Neuronal stem cell (in vitro differentiated cells): ENCODE measurements around the gene SRCAP.
A peak's percentile ranks its signal among the peaks of the same experiment; 100 is the strongest.

Experiments used
- DNase-seq: peaks from one replicate; pipeline ENCODE4 v3.0.0-alpha.2; 2013; ENCODE audit warnings: low spot score
- H2AFZ ChIP-seq: one replicate; pipeline ENCODE4 v1.6.1; 2013; ENCODE audit warnings: mild to moderate bottlenecking, low read length, inconsistent platforms
- H2AK5ac ChIP-seq: 2 replicates; pipeline ENCODE4 v1.6.1; 2013; ENCODE audit warnings: low read depth, mild to moderate bottlenecking, inconsistent platforms, low read length, moderate library complexity, mixed read lengths
- H2BK120ac ChIP-seq: 2 replicates; pipeline ENCODE4 v1.6.1; 2013; ENCODE audit warnings: low read depth, mild to moderate bottlenecking, inconsistent platforms, low read length, moderate library complexity, mixed read lengths
- H2BK12ac ChIP-seq: one replicate; pipeline ENCODE4 v1.6.1; 2013; ENCODE audit warnings: low read length, inconsistent platforms
- H2BK15ac ChIP-seq: 2 replicates; pipeline ENCODE4 v1.6.1; 2013; ENCODE audit warnings: mild to moderate bottlenecking, low read length, inconsistent platforms, mixed read lengths
- H2BK5ac ChIP-seq: one replicate; pipeline ENCODE4 v1.6.1; 2013; ENCODE audit warnings: inconsistent platforms, mild to moderate bottlenecking, low read length, moderate library complexity
- H3K14ac ChIP-seq: one replicate; pipeline ENCODE4 v1.6.1; 2013; ENCODE audit warnings: low read length, inconsistent platforms
- H3K18ac ChIP-seq: 2 replicates; pipeline ENCODE4 v1.6.1; 2013; ENCODE audit warnings: low read length, inconsistent platforms
- H3K23ac ChIP-seq: 2 replicates; pipeline ENCODE4 v1.6.1; 2013; ENCODE audit warnings: low read depth, mild to moderate bottlenecking, mixed read lengths, low read length, inconsistent platforms; ENCODE audit not compliant: poor library complexity
- H3K27ac ChIP-seq: replicated peaks from 3 replicates; pipeline ENCODE4 v1.5.1; 2013; ENCODE audit warnings: low read length, inconsistent platforms
- H3K27me3 ChIP-seq, 3 experiments: 2 replicates each; pipeline ENCODE4 v1.6.1; 2013; ENCODE audit warnings: low read length in 3 of 3, mild to moderate bottlenecking in 2 of 3, inconsistent platforms in 1 of 3, low read depth in 1 of 3, mixed read lengths in 1 of 3, moderate library complexity in 1 of 3; ENCODE audit not compliant: control insufficient read depth in 3 of 3, insufficient read depth in 3 of 3
- H3K36me3 ChIP-seq, 2 donors: replicated peaks in 1 of 2; 2 replicates each; pipeline ENCODE4 v1.6.1; 2013; ENCODE audit warnings: low read length in 2 of 2; ENCODE audit not compliant: control insufficient read depth in 2 of 2, insufficient read depth in 2 of 2
- H3K4ac ChIP-seq: 2 replicates; pipeline ENCODE4 v1.6.1; 2013; ENCODE audit warnings: inconsistent platforms, mild to moderate bottlenecking, low read length, moderate library complexity
- H3K4me1 ChIP-seq, 2 donors: 1 replicate in 1 of 2; 2 replicates in 1 of 2; pipeline ENCODE4 v1.6.1; 2013; ENCODE audit warnings: low read length in 2 of 2, low read depth in 1 of 2; ENCODE audit not compliant: control insufficient read depth in 2 of 2, insufficient read depth in 1 of 2
- H3K4me2 ChIP-seq: one replicate; pipeline ENCODE4 v1.6.1; 2013; ENCODE audit warnings: mild to moderate bottlenecking, low read length, inconsistent platforms; ENCODE audit not compliant: insufficient read depth, poor library complexity, severe bottlenecking
- H3K4me3 ChIP-seq, 2 donors: 2 replicates each; pipeline ENCODE4 v1.5.1; 2013; ENCODE audit warnings: low read length in 2 of 2, mild to moderate bottlenecking in 2 of 2, inconsistent platforms in 1 of 2, moderate library complexity in 1 of 2
- H3K79me1 ChIP-seq: one replicate; pipeline ENCODE4 v1.6.1; 2013; ENCODE audit warnings: low read depth, mild to moderate bottlenecking, inconsistent platforms, low read length, moderate library complexity
- H3K9ac ChIP-seq: one replicate; pipeline ENCODE4 v1.6.1; 2013; ENCODE audit warnings: mild to moderate bottlenecking, low read depth, low read length, inconsistent platforms; ENCODE audit not compliant: poor library complexity
- H3K9me3 ChIP-seq, 2 donors: replicated peaks in 1 of 2; 2 replicates each; pipeline versions ENCODE3 to v1.6.1; 2013; ENCODE audit warnings: low read length in 2 of 2, mild to moderate bottlenecking in 2 of 2, inconsistent platforms in 1 of 2, low read depth in 1 of 2, mixed read lengths in 1 of 2, moderate library complexity in 1 of 2; ENCODE audit not compliant: control insufficient read depth in 2 of 2, insufficient read depth in 1 of 2
- H4K8ac ChIP-seq: one replicate; pipeline ENCODE4 v1.6.1; 2013; ENCODE audit warnings: low read depth, mild to moderate bottlenecking, inconsistent platforms, low read length, moderate library complexity
- H4K91ac ChIP-seq: one replicate; pipeline ENCODE4 v1.6.1; 2013; ENCODE audit warnings: low read length, low read depth, mild to moderate bottlenecking, inconsistent platforms; ENCODE audit not compliant: poor library complexity
- WGBS, 2 donors: extraction: QIAGEN DNeasy Blood & Tissue Kit; methylation state at CpG; one replicate each; pipeline ENCODE4 v1.1.7; 2013; ENCODE audit warnings: missing lambda C conversion rate in 2 of 2, mixed read lengths in 1 of 2; ENCODE audit not compliant: insufficient read length in 2 of 2, insufficient replicate concordance in 1 of 2; ENCODE audit errors: extremely low coverage in 2 of 2; 5-methylcytosine and 5-hydroxymethylcytosine counted together

SRCAP gene

DNA sequence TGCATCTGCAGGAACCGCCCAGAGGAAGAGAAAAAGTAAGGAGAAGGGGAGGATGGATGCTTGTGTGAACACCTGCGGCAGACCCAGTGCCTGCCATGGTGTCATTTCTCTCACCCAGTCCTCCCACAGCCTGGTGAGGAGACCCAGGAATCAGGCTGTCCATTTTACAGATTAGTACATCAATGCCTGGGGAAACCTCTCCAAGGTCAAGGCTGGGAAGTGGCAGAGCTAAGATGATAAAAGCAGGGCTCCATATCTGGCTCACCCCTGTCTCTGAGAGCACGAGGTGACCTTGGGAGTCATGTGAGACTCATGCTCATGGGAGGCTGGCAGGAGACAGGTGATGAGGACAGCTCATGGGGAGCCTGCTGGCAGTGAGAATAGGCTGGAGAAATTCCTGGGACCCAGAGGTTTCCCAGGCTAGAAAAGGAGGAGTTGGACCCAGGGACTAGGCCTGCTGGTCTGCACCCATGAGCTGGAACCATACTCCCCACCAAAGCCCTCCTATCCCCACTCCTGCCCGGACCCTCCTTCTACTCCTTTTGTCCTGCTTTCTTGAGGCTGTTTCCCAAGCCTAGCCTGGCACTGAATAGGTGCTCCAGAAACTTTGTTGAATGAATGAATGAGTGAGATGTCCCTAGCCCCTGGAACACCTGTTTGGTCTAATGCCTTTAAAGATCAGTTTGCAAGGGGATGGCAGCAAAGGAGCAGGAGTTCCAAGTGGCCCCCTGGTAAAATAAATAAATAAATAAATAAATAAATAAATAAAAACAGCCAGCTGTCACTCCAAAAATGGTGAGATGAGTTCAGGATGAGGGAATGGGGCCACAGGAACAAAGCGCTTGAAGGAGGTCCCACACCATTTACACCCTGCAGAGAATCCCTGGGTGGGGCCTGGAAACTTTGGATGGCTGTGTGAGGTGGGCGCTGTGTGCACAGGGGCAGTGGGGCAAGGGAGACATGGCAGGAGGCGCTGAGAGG lies 86.4 kb downstream of the SRCAP start:
- no peak overlapping the region for H2BK5ac ChIP-seq
- peaks cover 31 to 52% of the 10 kb centered on the region in 2 donors for H3K36me3 ChIP-seq
- no peaks in the 10 kb centered on the region for H3K9me3 ChIP-seq
- H3K4me1 ChIP-seq = peaks cover 6 to 9% of the 10 kb centered on the region in 2 donors
- no peaks in the 10 kb centered on the region for H3K27me3 ChIP-seq
- no peak overlapping the region for H2BK120ac ChIP-seq
- H3K27ac ChIP-seq = no peak overlapping the region
- H3K4me3 ChIP-seq = peak overlapping the region in 1 of 2 donors; percentile 76
- peaks cover 10% of the 10 kb centered on the region for H3K79me1 ChIP-seq
- H2BK15ac ChIP-seq = no peak overlapping the region
- peak overlapping the region; percentile 65 for H3K4me2 ChIP-seq
- no peak overlapping the region for H2AK5ac ChIP-seq
- no peak overlapping the region for H4K91ac ChIP-seq
- no peak overlapping the region for H3K23ac ChIP-seq
- no peak overlapping the region for H4K8ac ChIP-seq
- no peak overlapping the region for H2AFZ ChIP-seq
- no peak overlapping the region for H2BK12ac ChIP-seq
- no CpG with 5 or more reads among the region's 7 CpGs for WGBS, 2 donors
- no peak overlapping the region for H3K14ac ChIP-seq
- H3K9ac ChIP-seq = peak overlapping the region; percentile 98
- no peak overlapping the region for H3K18ac ChIP-seq
- no peak overlapping the region for H3K4ac ChIP-seq
- no peak for DNase-seq

DNA sequence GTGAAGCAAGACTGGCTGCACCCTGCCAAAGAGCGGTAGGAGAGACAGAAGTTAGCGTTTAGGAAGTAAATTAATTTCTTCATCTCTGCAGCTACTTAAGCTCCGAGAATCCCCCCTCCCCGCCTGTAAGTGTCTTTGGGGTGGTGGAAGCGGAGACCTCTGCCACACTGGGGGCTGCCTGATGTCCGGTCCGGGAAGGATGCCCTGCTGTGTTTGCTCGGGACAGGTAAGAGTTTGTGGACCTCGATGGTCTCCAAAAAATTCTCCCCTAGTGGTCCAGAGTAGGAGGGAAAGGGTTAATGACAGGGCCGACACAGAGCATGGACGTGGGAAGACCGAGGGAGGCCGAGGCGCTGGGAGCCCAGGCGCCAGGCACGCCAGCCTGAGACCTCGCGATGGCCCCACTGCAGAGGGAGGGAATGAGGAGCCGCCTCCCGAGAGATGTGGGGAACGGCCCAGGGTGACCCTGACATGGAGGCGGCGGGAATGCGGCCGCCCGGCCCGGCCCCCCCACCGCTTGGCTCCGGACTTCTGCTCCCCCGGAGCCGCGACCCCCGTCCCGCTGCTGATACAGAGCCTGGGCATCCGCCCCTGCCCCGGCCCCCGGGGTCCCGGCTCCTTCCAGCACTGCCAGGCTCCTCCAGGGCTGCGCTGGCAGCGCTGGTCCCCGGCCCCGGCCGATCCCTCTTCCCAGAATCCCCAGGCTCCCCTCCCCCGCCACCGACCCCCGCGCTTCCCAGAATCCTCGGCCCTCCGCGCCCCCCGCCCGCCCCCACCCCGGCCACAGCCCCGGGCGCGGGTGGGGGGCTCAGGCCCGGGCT lies 87.4 kb downstream of the SRCAP start:
- H3K4ac ChIP-seq = no peak overlapping the region
- H3K23ac ChIP-seq = peak overlapping the region; percentile 73
- no peak overlapping the region for H2BK12ac ChIP-seq
- peak overlapping the region; percentile 75 for H2AK5ac ChIP-seq
- peak overlapping the region; percentile 94 for H3K14ac ChIP-seq
- H3K9ac ChIP-seq = peak overlapping the region; percentile 98
- H3K18ac ChIP-seq = peak overlapping the region; percentile 71
- H3K4me1 ChIP-seq = peaks cover 6 to 9% of the 10 kb centered on the region in 2 donors
- no peaks in the 10 kb centered on the region for H3K9me3 ChIP-seq
- H3K79me1 ChIP-seq = peaks cover 10% of the 10 kb centered on the region
- no peak overlapping the region for H4K8ac ChIP-seq
- peaks cover 27 to 43% of the 10 kb centered on the region in 2 donors for H3K36me3 ChIP-seq
- peak overlapping the region; percentile 95 for H2AFZ ChIP-seq
- no peak overlapping the region for H2BK120ac ChIP-seq
- H3K27ac ChIP-seq = peak overlapping the region; percentile 80
- H3K4me2 ChIP-seq = peak overlapping the region; percentile 65
- H4K91ac ChIP-seq = no peak overlapping the region
- H2BK15ac ChIP-seq = no peak overlapping the region
- peak overlapping the region; percentile 76 to 91 for H3K4me3 ChIP-seq
- H2BK5ac ChIP-seq = peak overlapping the region; percentile 62
- DNase-seq = no peak
- no peaks in the 10 kb centered on the region for H3K27me3 ChIP-seq
- no CpG with 5 or more reads among the region's 57 CpGs for WGBS, 2 donors

DNA sequence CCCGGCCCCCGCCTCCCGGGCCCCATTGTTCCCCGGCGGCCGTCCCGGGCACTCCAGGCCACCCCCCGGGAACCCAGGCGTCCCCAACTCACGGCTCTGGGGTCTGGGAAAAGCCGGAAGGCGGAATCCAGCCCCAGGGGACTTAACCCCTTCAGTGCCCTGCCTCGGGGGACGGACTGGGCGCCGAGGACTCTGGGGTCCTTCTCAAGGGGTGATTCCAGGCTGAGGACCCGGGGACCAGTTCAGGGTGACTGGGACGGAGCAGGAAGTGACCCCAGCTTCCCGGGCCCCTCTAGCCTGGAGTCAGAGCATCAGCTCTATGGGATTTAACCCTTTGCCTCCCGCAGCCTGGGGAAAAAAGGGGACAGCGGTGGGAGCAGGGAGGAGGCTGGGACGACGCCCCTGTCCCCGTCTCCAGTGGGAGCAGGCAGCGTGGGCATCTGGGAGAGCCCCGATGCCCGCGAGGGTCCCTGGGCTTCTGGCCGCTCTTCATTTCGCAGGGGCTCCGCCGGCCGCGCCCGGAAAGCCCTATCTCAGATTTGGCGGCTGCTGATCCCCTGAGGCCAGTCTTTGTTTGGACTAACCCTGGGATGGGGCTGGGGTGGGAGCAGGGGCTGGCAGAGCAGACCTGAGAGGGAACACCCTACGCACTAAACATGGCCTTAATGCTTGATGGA lies 88.1 kb downstream of the SRCAP start, which contains the start of gene ZNF629:
TSS of gene ZNF629 (minus strand) at position 270 of the 677 bp plus-strand sequence. CDS start 2,723 bp downstream, outside the sequence.
- Histone ChIP-seq H3K4me3 (peak within 1 kb of the TSS; percentile 76 to 91), H3K14ac (peak within 1 kb of the TSS; percentile 94), H3K4ac (peak within 1 kb of the TSS; percentile 60), H3K9ac (peak within 1 kb of the TSS; percentile 98), H3K23ac (peak within 1 kb of the TSS; percentile 73), H2AK5ac (peak within 1 kb of the TSS; percentile 89), H3K9me3 (no peaks in the 10 kb centered on the region), H3K36me3 (peaks cover 21 to 35% of the 10 kb centered on the region in 2 donors), H4K91ac (no peak within 1 kb of the TSS), H3K27ac (peak within 1 kb of the TSS; percentile 80), H2BK15ac (peak within 1 kb of the TSS; percentile 59), H3K4me2 (peak within 1 kb of the TSS; percentile 75), H4K8ac (no peak within 1 kb of the TSS), H3K79me1 (peaks cover 10% of the 10 kb centered on the region), H3K18ac (peak within 1 kb of the TSS; percentile 97), H2AFZ (peak within 1 kb of the TSS; percentile 95), H2BK5ac (peak within 1 kb of the TSS; percentile 62), H3K27me3 (no peaks in the 10 kb centered on the region), H3K4me1 (peaks cover 6 to 9% of the 10 kb centered on the region in 2 donors), H2BK12ac (no peak within 1 kb of the TSS), H2BK120ac (peak within 1 kb of the TSS; percentile 37)
- peak; percentile 87 for DNase-seq
- no CpG with 5 or more reads among the region's 37 CpGs for WGBS, 2 donors
